ENCODE results near the gene YY1. TPM values are rescaled to one million over a fixed set of nuclear protein-coding genes. Genes with fewer than 3 reads are reported as not detected.

Gene YY1
- total and polyA plus RNA-seq, 2 experiments from 2014 or later, result 27.0 to 73.4 TPM

DNA sequence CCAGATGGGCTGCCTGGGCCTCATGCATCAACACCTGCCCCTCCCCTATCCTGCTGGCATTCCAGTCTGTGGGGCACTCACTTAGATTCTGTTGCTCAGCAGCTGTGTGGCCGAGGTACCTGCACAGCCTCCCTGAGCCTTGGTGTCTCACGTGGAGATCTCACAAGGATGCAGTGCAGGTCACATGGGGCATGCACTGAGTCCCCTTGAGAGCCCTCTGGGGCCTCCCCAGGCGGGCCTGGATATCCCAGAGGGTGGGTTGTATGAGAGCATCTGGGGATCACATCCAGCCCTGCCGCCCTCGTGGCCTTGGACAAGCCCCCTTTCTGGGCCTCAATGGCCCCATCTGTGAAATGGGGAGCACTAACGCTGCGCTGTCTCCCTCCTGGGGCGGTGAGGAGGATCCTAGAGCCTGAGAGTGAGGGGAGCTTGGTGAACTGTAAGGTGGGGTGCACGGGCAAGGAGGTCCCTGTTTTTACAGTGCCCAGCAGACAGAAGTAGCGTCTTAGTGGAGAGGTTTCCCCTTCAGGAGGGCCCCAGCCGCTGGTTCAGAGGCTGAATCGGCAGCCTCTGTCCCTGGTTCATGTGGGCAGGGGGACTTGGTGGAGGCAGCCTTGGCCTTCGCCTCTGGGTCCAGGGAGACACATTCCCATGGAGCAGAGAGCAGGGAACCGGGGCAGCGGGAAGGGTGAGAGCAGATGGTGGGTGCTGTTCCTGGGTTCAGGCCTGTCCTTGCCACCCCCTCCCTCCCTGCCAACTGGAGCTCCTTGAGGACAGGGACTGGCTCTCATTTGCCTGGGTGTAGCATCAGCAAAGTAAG, 83.4 kb downstream of the YY1 start:
- no peak for DNase-seq (ENCODE audit: low read depth in 1 of 2, low spot score in 1 of 2)
- H3K4me3 ChIP-seq, result no peak overlapping the region
- no peaks in the 10 kb centered on the region for H3K27me3 ChIP-seq
- no peaks in the 10 kb centered on the region for H3K36me3 ChIP-seq
- H3K9me3 ChIP-seq (ENCODE audit: low read depth), result no peaks in the 10 kb centered on the region
- H3K27ac ChIP-seq, result no peak overlapping the region
- TF ChIP-seq, protein P1, sequence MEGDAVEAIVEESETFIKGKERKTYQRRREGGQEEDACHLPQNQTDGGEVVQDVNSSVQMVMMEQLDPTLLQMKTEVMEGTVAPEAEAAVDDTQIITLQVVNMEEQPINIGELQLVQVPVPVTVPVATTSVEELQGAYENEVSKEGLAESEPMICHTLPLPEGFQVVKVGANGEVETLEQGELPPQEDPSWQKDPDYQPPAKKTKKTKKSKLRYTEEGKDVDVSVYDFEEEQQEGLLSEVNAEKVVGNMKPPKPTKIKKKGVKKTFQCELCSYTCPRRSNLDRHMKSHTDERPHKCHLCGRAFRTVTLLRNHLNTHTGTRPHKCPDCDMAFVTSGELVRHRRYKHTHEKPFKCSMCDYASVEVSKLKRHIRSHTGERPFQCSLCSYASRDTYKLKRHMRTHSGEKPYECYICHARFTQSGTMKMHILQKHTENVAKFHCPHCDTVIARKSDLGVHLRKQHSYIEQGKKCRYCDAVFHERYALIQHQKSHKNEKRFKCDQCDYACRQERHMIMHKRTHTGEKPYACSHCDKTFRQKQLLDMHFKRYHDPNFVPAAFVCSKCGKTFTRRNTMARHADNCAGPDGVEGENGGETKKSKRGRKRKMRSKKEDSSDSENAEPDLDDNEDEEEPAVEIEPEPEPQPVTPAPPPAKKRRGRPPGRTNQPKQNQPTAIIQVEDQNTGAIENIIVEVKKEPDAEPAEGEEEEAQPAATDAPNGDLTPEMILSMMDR (IDR thresholded peaks at IDR 0.05; ENCODE audit: low read depth, low read length), result no peak
- H3K4me1 ChIP-seq (ENCODE audit: low read depth), result peaks cover 9% of the 10 kb centered on the region

DNA sequence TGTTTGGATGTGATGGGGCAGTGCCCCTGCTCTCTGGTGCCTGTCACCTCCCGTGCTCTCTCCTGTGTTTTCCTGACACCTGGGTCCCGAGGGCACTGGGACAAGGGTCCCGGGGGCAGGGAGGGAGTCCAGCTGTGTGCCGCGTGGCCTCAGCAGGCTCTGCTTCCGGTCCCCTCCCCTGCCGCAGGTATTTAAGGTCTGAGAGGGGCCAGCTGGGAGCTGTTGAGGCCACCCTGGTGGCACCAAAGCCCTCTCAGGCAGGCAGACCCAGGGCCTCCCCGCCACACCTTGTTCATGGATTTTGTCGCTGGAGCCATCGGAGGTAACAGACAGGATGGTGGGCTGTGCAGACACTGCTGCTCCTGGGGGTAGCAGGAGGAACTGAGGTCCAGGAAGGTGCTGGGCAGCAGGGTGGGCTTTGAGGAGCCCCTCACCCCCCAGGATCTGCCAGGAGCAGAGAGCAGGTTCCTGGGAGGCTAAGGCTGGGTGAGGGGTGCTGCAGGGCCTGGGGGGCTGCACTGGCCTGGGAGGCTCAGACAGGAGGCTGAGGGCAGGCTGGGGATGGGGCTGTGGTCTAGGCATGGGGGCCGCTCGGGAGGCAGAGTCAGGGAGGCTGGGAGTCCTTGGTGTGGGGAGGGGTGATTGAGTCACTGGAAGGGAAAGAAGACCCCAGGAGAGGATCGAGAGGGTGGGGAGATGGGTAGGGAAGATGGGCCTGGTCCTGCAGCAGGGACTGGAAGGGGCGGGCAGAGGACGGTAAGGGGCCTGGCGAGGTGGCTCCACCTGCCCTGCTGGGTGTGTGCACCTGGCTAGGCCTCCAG, 84.4 kb downstream of the YY1 start, which contains the start of gene SLC25A47:
TSS of gene SLC25A47 (plus strand) at position 219 of the 821 bp plus-strand sequence. CDS start at position 295, 76 bp downstream.
- TF ChIP-seq, protein P1 (IDR thresholded peaks at IDR 0.05; ENCODE audit: low read depth, low read length), result no peak
- Histone ChIP-seq H3K27ac (no peak within 1 kb of the TSS), H3K4me1 (ENCODE audit: low read depth) (peaks cover 4% of the 10 kb centered on the region), H3K9me3 (ENCODE audit: low read depth) (no peaks in the 10 kb centered on the region), H3K27me3 (no peaks in the 10 kb centered on the region), H3K4me3 (no peak within 1 kb of the TSS), H3K36me3 (no peaks in the 10 kb centered on the region)
- DNase-seq (ENCODE audit: low read depth in 1 of 2, low spot score in 1 of 2), result no peak

DNA sequence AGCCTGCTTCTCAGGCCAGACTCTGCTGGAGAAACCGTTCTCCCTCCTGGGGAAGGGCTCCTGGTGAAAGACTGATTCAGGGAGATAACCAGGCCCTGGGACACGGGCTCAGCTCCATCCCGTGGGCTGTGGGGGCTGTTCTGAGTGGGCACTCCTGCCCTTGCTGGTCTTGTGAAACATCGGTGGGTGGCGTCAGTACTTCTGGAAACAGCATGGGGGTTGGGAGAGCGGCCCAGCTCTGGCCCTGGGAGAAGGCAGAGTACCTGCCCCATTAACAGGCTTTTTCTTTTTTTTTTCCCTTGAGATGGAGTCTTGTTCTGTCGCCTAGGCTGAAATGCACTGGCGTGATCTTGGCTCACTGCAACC, 85.0 kb downstream of the YY1 start:
- no peak overlapping the region for H3K27ac ChIP-seq
- no peaks in the 10 kb centered on the region for H3K9me3 ChIP-seq (ENCODE audit: low read depth)
- H3K4me3 ChIP-seq, result no peak overlapping the region
- TF ChIP-seq, protein P1 (IDR thresholded peaks at IDR 0.05; ENCODE audit: low read depth, low read length), result no peak
- DNase-seq (ENCODE audit: low read depth in 1 of 2, low spot score in 1 of 2), result no peak
- no peaks in the 10 kb centered on the region for H3K27me3 ChIP-seq
- no peaks in the 10 kb centered on the region for H3K36me3 ChIP-seq
- peaks cover 4% of the 10 kb centered on the region for H3K4me1 ChIP-seq (ENCODE audit: low read depth)

DNA sequence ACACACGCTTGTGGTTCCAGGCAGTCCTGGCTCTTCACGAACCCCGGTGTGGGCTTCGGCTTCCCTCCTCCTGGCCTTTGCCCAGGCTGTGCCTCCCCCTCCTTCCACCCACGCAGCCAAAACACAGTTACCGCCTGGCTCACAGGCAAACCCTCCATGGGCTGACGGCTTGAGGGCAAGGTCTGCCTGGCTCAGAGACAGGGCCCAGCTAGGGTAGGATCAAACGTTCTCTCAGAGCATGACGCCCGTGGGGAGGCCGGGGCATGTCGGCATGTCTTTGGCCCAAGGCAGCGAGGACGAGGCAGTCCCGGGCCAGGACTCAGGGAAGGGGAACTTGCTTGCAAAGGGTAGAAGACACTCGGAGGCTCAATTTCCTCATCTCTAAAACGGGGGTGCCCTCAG, 86.3 kb downstream of the YY1 start:
- no peaks in the 10 kb centered on the region for H3K9me3 ChIP-seq (ENCODE audit: low read depth)
- no peak overlapping the region for H3K27ac ChIP-seq
- no peaks in the 10 kb centered on the region for H3K27me3 ChIP-seq
- no peaks in the 10 kb centered on the region for H3K36me3 ChIP-seq
- TF ChIP-seq, protein P1 (IDR thresholded peaks at IDR 0.05; ENCODE audit: low read depth, low read length), result no peak
- H3K4me3 ChIP-seq, result no peak overlapping the region
- no peak for DNase-seq (ENCODE audit: low read depth in 1 of 2, low spot score in 1 of 2)
- peaks cover 4% of the 10 kb centered on the region for H3K4me1 ChIP-seq (ENCODE audit: low read depth)

DNA sequence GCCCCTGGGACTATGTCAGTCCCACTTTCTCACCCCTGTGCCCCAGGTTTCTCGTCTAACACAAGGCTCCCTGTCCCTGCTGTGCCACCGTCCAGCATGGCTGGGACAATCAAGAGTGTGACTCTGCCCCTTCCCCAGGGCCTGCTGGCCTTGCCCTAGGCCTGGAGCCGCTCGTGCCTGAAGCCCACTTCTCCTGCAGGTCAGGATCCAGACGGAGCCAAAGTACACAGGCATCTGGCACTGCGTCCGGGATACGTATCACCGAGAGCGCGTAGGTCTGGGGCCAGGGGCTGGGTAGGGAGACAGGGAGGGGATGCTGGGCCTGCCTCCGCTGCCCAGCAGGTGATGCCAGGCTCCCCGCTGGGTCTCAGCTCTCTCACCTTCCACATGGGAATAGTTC, 87.0 kb downstream of the YY1 start:
- DNase-seq (ENCODE audit: low read depth in 1 of 2, low spot score in 1 of 2), result no peak
- Histone ChIP-seq H3K27me3 (no peaks in the 10 kb centered on the region), H3K4me1 (ENCODE audit: low read depth) (peaks cover 4% of the 10 kb centered on the region), H3K4me3 (no peak overlapping the region), H3K27ac (no peak overlapping the region), H3K36me3 (no peaks in the 10 kb centered on the region), H3K9me3 (ENCODE audit: low read depth) (no peaks in the 10 kb centered on the region)
- TF ChIP-seq, protein P1 (IDR thresholded peaks at IDR 0.05; ENCODE audit: low read depth, low read length), result no peak
